RWPE1 (cell line): ENCODE measurements around the gene PADI3.

Experiments
- CTCF ChIA-PET: fragments of 350-600 bp; sonication (Branson Sonifier 250); formaldehyde crosslinking; extraction: SDS; loops from one replicate; lab custom pipeline; 2021; lab: Yijun Ruan, JAX
- POLR2A ChIA-PET: fragments of 400-600 bp; formaldehyde crosslinking; extraction: SDS; loops from one replicate; lab custom pipeline; 2020; ENCODE audit warnings: antibody characterized with exemption; ENCODE audit not compliant: low non-redundant PET; lab: Yijun Ruan, JAX
- DNase-seq: peaks from one replicate; pipeline ENCODE4 v3.0.0; 2012; ENCODE audit warnings: low spot score
- H3K27ac ChIP-seq: fragments of 450-650 bp; 2 replicates; pipeline ENCODE4 v1.5.1; 2017
- TF ChIP-seq, protein P1 (sequence below): fragments of 450-650 bp; conservative IDR thresholded peaks from 2 replicates; pipeline ENCODE4 v1.5.1; 2017; ENCODE audit warnings: low read depth, mild to moderate bottlenecking

PADI3 gene

DNA sequence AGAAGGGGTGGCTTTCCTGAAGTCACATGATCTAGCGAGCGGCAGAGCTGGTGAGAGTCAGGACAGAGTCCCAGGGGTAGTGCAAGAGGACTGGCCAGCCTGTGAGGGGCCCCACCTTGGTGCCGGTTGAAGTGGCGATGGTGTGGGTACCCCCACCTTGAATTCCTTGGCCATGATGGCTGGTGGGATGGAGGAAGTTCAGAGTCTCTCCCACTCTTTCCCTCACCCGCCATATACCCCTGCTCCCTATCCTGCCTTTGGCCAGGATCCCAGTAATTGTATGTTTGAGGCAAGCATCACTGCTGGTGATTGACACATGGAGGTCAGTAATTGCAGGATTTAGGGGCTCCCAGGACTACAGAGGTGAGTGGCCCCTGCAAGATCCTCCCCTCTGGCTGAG lies 11.8 kb downstream of the PADI3 start:
- TF ChIP-seq, protein P1, sequence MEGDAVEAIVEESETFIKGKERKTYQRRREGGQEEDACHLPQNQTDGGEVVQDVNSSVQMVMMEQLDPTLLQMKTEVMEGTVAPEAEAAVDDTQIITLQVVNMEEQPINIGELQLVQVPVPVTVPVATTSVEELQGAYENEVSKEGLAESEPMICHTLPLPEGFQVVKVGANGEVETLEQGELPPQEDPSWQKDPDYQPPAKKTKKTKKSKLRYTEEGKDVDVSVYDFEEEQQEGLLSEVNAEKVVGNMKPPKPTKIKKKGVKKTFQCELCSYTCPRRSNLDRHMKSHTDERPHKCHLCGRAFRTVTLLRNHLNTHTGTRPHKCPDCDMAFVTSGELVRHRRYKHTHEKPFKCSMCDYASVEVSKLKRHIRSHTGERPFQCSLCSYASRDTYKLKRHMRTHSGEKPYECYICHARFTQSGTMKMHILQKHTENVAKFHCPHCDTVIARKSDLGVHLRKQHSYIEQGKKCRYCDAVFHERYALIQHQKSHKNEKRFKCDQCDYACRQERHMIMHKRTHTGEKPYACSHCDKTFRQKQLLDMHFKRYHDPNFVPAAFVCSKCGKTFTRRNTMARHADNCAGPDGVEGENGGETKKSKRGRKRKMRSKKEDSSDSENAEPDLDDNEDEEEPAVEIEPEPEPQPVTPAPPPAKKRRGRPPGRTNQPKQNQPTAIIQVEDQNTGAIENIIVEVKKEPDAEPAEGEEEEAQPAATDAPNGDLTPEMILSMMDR = no peak
- ChIA-PET POLR2A (no interaction called here), CTCF (no interaction called here)
- no peak for DNase-seq
- H3K27ac ChIP-seq = peak overlapping the region; percentile 89

DNA sequence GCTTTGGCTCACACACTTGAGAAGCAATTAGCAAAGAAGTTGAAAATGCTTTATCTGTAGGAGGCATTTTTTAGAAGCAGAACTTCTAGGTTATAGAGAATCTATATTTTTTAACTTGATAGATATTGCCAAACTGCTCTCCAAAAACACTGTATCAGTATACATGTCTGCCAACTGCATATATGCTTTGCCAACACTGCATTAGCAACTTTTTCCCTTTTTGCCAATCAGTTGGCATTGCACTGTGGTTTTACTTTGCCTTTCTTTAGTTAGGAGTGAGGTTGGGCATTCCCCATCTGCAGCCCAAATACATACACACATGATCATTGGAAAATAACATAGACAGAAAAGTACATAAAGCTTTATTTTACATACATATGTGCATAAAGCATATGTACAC lies 15.0 kb downstream of the PADI3 start:
- ChIA-PET CTCF (interaction anchor here (0.7 to 1.5 kb wide), 2 partner anchors 10 to 983 kb away, joined by 3 to 4 read pairs; no protein-coding TSS in a partner anchor), POLR2A (no interaction called here)
- TF ChIP-seq, protein P1 = no peak
- H3K27ac ChIP-seq = no peak overlapping the region
- DNase-seq = no peak

DNA sequence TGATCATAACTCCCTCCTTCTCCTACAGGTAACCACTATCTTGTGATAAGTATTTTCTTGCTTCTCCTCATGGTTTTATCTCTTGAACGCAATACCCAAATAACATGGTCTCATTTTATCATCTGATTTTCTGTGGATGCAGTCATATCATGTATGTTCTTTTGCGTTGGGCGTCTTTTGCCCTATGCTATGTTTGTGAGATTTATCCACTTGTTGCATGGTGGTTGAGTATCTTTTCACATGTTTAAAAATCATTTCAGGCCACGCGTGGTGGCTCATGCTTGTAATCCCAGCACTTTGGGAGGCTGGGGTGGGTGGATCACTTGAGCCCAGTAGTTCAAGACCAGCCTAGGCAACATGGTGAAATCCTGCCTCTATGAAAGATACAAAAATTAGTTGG lies 15.6 kb downstream of the PADI3 start:
- TF ChIP-seq, protein P1 = no peak
- no peak for DNase-seq
- H3K27ac ChIP-seq = peak overlapping the region; percentile 85
- ChIA-PET CTCF (interaction anchor here (0.7 kb wide), 2 partner anchors 72 to 983 kb away, joined by 3 to 4 read pairs; no protein-coding TSS in a partner anchor), POLR2A (no interaction called here)

DNA sequence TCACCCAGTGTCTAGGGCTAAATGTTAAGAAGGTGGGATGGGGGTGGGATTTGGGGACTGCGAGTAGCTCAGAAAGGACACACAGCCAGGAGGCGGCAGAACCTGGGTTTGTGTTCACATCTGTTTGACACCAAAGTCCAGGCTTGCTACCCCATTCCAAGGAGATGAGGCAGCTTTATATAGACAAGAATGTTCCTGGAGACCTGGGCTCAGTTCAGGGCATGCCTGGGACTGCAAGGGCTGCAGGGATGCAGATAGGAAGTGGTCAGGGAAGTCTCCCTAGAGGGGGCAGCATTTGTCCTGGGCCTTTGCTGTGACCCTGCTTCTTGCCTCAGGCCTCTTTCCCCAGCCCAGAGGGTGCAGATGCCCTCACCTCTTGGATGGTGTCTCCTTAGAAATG lies 16.3 kb downstream of the PADI3 start:
- TF ChIP-seq, protein P1 = no peak; the same call in 1 of the 2 replicates
- ChIA-PET CTCF (interaction anchor here (0.7 to 0.8 kb wide), 2 partner anchors 11 to 71 kb away, joined by 3 to 6 read pairs; no protein-coding TSS in a partner anchor), POLR2A (no interaction called here)
- peak overlapping the region; percentile 85 for H3K27ac ChIP-seq
- DNase-seq = peak; percentile 68

DNA sequence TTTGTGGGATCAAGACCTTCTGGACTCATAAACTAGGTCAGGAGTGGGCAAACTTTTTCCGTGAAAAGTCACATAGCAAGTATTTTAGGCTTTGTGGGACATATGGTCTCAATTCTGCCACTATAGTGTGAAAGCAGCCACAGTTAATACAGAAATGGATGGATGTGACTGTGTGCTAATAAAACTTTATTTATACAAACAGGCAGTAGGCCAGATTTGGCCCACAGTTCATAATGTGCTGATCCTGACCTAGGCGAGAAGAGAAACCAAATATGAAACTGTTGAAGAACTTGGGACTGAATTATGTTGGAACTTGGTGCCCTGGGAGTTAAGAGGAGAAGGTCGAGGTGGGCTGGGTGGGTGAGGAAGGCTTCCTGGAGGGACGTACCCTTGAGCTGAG lies 17.1 kb downstream of the PADI3 start:
- peak overlapping the region; percentile 85 for H3K27ac ChIP-seq
- TF ChIP-seq, protein P1 = no peak
- no peak for DNase-seq
- CTCF ChIA-PET = no interaction called here
- POLR2A ChIA-PET = no interaction called here

DNA sequence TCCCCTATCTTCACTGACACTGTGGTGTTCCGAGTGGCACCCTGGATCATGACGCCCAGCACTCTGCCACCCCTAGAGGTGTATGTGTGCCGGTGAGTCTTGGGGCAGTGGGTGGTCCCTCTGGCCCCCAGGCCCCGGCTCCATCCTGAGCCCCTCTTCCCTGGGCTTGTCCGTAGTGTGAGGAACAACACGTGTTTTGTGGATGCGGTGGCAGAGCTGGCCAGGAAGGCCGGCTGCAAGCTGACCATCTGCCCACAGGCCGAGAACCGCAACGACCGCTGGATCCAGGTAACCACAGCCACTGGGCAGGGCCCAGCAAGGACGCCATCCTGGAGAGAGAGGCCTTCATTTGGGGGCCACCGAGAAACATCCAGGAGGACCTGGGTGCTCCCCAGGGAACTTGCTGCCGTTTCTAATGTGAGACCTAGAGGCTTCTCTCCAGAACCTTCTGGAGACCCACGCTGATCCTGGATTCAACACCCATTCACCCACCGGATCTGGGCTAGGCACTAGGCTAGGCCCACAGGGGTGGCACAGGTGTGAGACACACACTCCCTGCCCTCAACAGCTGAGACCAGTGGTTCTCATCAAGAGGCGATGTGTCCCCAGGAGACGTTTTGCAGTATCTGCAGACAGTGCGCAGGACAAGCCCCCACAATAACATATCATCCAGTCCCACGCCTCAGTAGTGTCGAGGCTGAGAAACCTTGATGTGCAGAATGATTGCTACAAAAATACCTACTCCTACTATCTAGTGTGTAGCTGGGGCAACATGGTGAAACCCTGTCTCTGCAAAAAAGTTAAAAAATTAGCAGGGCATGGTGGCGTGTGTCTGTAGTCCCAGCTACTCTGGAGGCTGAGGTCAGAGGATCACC lies 22.2 kb downstream of the PADI3 start:
- ChIA-PET CTCF (interaction anchor here (0.8 kb wide), 2 partner anchors 29 to 145 kb away, joined by 3 to 5 read pairs; no protein-coding TSS in a partner anchor), POLR2A (no interaction called here)
- TF ChIP-seq, protein P1 = no peak
- no peak for DNase-seq
- peak overlapping the region; percentile 57 for H3K27ac ChIP-seq
